GM19467 (cell line): Measurements from ENCODE around the gene MALSU1.
"Not testable (repeated sequence)": the region's sequence is repeated elsewhere in the genome, so short reads cannot be mapped to it uniquely, and the experiment has no call there.

ENCODE experiments used
- ATAC-seq: cut with Tn5 transposase; IDR thresholded peaks from one replicate; pipeline ENCODE4 v1.9.1; 2021; ENCODE audit warnings: mild to moderate bottlenecking, moderate library complexity; ENCODE audit not compliant: unreplicated experiment

MALSU1 gene

DNA sequence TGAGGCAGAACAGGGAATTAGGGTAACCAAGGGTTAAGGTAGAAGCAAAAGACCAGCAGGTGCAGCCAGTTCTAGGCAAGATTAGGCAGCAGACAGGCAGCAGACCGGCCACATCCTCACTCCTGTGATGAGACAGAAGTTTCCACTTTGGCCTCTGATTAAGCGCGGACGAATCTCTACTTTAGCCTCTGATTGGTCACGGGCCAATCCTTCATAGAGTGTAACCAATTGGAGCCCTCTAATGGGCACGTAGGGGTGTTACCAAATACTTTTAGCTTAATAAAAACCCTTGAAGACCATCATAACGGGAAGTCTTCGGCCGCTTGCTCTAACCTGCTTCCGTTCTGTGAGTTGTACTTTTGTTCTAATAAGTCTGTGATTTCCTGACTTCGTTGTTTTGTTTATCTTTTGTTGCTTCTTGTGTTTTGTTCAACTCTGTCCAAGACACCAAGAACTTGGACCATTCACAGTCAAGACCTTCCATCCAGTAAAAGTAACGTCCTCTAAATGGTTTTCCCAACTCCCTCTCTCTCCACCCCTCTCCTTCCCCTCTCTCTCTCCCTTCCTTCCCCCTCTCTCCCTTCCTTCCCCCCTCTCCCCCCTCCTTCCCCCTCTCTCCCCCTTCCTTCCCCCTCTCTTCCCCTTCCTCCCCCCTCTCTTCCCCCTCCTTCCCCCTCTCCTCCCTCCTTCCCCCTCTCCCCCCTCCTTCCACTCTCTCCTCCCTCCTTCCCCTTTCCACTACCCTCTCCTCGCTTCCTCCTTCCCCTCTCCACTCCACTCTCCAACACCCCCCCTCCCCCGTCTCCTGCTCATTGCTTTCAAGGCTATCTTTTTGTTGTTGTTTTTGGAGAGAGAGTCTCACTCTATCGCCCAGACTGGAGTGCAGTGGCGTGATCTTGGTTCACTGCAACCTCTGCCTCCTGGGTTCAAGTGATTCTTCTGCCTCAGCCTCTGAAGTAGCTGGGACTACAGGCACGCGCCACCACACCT is 13.2 kb upstream of the MALSU1 start:
- ATAC-seq: no peak

DNA sequence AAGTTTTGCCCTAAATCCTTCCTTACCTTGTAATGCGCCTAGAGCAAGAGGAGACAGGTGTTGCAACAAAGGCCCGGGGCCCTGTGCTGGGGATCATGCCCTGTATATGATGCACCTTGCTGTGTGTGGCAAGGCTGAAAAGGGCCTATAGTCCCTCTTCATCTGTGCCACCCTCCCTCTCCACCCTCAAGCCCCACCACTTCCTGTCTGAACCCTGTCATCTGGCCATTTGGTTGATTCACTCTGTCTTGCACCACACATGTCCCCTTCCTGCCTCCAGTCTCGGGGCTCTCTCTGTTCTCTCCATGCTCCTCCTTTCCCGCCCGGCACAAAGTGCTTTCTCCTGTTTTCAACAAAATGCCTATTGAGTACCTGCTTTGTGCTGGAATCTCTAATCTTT is 11.5 kb upstream of the MALSU1 start:
- no peak for ATAC-seq

DNA sequence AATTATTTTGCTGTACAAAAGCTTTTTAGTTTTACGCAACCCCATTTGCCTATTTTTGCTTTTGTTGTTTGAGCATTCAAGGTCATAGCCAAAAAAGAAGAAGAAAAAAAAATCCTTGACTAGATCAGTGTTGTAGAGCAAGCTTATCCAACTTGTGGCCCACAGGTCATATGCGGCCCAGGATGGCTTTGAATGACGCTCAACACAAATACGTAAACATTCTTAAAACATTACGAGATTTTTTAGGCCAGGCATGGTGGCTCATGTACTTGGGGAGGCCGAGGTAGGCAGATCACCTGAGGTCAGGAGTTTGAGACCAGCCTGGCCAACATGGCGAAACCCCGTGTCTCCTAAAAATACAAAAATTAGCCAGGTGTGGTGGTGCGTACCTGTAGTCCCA is 8.1 kb upstream of the MALSU1 start:
- ATAC-seq: no peak

DNA sequence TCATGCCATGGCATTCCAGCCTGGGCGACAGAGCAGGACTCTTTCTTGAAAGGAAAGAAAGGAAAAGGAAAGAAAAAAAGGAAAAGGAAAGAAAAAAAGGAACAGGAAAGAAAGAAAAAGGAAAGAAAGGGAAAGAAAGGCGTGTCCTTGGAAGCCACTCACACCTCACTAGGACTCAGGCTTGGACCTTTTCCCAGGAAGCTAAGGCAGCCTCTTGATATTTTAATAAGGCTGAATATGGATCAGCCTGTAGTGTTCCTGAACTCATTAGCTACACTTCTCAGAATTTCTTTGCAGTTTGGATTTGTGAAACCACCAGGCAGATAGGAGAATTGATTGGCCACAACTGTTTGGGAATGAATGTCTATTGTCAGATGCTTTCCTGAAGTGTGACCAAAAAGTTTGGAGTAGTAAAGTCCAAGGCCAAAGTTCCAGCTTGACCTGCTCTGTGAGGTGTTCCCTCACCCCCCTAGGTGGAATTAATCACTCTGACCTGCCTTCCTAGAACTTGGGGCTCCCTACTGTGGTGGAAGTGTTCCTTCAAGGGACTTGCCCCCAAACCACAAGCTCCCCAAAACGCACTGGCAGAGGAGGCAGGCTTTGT is 7.1 kb upstream of the MALSU1 start:
- no peak for ATAC-seq

DNA sequence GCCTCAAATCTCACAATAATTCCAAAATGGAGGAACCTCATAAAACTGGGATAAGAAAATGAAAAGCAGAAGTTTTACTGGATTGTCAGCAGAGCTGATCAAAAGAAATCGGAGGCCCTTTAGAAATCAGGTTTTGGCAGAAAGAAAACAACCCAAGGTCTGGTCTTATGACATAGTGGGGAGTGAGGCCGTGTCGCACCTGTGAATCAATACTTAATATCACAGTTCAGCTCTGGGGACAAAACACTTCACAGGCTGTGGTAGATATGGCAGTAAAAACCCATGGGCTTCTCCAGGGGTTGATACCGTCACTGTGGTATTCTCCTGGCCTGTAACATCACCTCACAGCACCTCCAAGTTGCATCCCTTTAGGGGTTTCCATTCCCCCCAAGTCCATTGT is 6.5 kb upstream of the MALSU1 start:
- ATAC-seq: no peak

DNA sequence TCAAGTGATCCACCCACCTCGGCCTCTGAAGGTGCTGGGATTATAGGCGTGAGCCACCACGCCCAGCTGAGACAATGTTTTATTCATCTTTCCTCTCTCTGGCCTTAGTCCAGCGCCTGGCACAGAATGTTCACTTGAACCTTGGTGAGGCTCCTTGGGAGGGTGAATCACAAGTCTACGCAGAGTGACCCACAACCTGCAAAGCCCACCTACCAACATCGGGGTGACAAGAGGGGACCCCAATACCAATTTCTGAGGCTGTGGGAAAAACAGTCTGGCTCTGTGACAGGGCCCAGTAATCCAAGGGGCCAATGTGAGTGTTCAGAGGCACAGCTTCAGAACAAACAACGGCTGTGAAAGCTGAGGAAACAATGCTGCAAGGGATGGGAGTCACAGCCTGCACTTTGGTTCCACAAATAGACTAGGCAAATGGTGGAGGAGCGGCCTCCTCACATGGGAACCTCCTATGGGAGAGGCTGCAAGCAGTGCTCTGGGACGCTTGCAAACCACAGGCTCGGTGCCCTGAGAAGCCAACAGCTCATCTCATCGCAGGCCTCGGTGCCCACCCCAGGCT is 5.6 kb upstream of the MALSU1 start:
- ATAC-seq: no peak

DNA sequence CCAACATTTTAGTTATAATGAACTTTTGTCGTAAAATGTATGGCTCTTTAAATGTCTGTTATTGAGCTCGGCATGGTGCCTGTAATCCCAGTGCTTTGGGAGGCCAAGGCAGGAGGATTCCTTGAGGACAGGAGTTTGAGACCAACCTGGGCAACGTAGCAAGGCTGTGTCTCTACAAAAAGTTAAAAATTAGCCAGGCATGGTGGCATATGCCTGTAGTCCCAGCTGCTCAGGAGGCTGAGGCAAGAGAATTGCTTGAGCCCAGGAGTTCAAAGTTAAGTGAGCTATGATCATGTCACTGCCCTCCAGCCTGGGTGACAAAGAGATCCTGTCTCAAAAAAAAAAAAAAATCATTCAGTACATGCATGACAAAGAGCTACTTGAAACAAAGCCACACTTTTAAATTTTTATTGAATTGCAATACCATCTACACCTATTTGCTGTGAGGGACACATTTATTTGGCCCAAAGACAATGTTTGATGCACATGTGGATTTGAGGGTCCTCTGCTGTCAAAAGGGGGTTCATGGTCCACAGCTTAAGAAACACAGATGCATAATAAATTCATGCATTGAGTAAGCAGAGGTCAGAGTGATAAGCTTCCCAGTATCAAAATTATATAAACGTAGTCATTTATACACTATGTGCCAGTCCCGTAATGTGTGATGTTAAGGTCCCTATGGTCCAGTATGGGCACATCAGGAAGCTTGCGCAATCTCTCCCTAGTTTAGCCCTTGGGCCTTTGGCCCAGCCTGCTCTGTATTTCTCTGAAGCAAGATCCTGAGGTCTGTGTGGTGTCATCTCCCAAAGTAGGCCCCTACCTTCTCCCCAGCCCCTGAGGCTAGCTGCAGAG is 4.4 kb upstream of the MALSU1 start:
- ATAC-seq: no peak

DNA sequence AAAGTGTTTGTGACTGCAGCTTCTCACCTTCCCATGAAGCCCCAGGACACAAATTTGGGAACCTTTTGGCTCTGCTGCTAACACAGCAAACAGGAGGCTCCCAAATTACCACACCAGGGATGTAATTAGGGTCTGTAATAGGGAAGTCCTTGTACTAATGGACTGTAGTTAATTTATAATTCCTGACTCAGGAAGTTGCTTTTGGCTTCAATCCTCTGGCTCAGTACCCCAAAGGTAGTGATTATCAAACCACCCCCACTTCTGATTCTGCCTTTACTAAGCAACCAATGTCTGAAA is 3.8 kb upstream of the MALSU1 start:
- no peak for ATAC-seq

DNA sequence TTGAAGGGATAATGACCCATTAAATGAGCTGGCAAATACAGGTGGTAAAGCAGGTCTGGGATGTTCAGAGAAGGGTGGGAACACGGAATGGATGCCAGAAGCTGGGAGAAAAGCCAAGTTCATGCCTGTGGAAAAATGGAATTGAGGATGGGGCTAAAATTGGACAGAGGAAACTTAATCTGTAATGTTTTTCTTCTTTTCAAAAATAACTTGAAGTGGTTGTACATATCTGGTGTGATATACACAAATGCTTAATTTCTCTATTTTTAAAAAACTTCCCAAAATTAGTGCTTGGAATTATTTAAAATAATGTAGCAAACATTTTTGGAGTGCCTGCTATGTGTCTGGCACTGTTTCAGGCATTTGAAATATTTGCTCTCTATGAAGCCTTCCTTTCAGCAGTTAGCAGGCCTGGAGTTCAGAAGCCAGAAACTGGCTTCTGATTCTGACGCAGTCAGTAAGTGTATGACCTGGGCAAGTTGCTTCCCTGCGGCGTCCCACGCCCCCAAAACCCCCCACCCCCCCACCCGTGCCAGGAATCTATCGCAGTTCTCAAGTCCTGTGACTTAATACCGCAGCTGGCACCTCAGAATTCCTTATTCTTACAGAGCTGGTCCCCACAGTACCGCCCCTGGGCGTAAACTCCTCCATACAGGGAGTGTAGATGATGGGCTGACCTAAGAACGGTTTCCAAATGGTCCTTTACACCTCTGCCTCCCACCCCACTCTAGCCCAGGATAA is 828 bp upstream of the MALSU1 start:
- ATAC-seq: no peak

DNA sequence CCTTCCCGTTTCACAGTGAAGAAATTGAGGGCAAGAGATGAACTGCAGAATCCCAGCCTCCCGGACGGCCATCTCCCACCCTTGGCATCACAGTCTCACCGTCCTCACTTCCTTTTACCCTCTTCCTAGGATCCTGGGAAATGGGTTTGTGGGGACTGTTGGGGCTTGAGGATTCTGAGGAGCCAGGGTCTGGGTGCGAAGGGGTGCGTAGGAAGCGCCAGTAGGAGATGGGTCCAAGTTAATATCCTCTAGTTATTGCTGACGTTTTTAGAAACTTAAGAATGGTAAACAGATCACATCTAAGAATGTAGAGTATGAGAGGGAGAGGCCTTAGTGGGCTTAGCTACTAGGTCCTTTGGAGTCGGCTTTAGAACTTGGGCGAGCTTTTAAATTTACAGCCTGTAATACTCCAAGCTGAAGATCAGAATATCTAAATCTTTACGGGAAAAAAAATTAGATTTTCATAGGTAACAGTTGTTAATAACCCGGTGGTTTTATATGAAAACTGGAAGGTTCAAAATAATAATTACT is 696 bp downstream of the MALSU1 start:
- no peak for ATAC-seq

DNA sequence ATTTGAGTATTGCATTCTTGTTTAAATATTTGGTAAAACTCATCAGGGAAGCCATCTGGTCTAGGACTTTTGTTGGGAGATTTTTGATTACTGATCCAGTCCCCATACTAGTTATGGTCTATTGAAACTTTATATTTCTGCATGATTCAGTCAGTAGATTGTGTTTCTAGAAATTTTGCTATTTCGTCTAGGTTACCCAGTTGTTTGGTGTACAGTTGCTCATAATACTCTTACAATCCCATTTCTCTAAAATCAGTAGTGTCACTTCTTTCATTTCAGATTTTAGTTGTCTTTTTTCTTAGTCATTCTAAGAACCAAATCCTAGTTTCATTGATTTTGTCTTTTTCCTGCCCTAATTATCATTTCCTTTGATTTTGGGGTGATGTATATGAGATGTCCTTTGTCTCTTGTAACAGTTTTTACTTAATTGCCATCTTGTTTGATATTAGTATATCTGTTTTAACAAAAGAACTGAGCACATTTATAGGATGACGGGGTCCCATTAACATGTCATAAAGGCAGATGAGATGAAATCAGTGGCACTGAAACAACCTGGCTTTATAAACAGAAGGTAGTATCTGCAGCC is 7.9 kb downstream of the MALSU1 start:
- ATAC-seq: no peak

DNA sequence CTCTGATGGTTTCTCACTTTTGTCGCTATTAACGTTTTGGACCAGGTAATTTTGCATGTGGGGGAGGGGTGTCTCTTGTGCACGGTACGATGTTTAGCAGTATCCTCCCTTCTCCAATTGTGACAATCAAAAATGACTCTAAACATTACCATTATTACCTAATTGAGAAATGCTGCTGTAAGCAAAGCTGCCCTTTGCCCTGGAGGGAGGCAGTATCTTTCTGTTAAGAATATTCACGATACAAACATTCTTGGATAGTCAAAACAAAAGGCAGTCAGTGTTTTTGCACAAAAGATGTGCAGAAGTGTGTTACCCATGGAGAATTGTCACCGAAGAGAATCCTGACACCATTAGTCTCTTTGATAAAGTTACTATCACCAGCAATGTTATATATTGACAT is 9.6 kb downstream of the MALSU1 start:
- no peak for ATAC-seq

DNA sequence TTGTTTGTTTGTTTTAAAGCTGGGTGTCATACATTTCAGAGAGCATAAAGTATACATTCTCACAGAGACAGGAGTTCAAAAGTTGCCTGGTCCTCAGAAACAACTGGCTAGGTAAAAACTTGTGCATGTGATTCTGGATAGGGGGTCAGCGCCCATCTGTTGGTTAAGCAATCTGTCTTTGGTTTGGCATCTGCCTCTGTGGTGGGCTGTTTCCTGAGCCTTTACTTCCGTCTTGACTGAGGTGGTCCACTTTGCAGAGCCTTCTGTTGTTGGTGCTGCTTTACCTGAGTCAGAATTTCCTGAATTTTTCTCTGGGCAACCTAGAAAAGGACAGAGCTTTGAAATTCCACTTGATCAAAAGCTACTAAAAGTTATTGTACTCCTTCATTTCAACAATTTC is 13.0 kb downstream of the MALSU1 start:
- ATAC-seq: not testable (repeated sequence)

DNA sequence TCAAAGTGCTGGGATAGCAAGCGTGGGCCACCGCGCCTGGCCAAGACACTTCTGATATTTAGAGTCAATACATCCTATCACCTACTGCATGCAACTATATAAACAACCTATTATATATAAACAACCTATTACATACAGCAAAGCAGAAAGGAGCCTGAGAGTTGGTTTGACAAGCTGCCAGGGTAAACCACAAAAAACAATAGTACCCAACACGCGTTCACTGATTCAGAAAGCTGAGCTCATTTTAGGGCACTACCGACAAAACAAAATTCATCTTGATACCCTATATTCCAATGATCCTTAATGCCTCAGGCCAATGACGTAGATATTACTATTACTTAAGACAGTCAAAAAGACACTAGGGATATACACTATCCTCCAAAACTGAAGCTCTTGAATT is 16.2 kb downstream of the MALSU1 start:
- ATAC-seq: no peak

DNA sequence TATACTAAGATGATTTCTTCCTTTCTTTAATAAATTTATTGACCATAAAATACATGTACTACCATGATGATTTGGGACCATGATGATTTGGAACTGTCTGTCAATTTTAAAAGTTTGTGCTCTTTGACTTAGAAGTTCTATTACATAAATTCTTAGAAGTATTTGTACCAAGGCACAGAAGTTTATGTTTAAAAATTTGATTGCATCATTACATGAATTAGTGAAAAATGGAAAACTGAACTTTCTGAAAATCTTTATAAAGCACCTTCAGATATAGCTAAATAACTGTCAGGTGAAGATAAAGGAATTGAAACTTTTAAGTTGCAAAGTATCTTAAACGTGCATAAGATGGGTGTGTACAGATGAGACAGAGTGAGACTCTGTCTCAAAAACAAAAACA is 32.0 kb downstream of the MALSU1 start:
- no peak for ATAC-seq

DNA sequence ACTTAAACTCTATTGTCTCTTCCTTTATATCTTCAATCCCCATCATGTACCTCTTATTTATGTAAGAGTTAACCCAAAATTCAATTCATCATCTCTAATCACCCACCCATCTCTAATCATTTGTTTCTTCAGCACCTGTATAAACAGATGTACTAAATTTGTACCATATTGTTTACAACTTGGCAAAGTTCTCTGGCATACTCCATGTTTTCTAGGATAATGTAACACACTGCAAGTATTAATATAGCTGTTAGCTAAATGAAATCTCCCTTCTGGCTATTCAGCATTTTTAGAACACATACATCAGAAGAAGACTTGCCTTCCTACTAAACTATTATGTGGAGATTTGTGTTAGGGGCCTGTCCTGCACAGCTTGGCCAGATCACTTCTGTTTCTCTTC is 33.1 kb downstream of the MALSU1 start:
- ATAC-seq: no peak

DNA sequence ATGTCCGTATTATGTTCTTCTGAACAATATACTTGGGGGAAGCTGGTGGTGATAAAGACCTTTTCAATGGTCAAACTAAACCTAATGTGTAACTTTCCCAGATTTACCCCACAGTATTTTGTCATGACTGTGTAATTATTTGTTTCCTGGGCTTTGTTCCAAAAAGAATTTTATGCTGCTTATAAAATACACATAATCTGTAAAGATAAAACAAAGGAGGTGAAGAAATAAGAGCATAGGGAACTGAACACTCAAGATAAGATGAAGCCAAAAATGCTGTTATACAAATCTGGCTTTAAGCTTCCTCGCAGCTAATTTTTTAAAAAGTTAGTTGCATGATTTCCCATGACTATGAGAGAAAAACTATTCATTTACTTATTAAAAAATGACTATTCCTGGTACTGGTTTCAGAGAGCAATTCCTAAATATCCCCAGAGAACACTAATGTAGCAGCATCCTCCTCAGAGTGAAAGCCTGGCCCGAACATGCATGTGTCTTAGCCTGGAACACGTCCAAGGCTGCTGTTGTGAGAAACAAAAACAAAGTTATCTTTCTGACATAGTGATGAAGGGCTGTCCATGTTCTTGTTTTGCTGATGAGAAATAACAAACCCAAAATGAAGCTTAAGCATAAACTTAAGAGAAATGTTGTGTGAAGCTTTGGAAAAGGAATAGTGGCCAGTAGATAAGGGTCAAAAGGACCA is 33.9 kb downstream of the MALSU1 start:
- no peak for ATAC-seq

DNA sequence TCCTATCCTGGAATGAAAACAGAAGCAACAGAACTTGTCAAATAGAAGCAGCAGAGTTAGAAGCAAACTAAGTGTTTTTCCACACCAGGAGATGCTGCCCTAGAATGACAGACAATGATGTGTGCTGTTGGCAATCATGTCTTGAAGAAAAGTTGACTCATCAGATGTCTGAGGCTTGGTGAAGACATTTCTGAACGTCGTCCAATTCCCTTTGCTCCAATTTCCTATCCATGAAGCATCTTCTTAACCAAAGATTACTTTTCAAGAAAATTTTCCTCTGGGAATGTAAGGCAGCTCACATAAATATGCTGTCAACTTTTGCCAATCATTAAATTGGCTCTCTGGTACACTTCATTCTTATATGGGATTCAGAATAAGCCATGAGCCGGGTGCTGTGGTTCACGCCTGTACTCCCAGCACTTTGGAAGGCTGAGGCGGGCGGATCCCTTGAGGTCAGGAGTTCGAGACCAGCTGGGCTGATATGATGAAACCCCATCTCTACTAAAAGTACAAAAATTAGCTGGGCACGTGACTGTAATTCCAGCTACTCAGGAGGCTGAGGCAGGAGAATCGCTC is 34.6 kb downstream of the MALSU1 start:
- no peak for ATAC-seq

DNA sequence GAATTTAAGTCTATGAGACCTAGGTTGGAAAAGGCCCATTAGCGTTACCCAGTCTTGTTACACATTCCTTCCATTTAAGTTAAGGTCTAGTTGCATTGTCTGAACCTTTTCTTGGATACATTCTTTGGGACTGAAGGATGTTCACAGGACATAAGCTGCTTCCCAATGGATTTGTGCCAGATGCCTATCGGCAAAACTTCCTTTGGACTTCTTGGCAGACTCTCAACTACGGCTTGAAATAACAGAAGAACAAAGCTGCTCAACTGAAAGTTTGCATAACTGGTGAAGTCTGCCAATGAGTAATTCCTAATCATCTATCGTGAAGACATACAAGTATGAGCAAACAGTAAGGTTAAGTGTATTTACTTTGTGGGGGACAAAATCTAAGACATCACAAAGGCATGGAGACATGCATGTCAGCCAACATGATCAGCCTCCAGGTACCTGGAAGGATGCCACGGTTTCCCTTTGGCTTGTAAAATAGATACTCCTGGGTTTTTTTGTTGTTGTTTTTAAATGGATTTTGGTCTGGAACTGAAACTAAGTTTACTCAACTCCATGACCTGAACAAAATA is 35.4 kb downstream of the MALSU1 start:
- no peak for ATAC-seq
